HG02798 (cell line): Measurements from ENCODE around the gene FCHO1.

ENCODE experiments used
- ATAC-seq: cut with Tn5 transposase; IDR thresholded peaks from one replicate; pipeline ENCODE4 v1.9.1; 2021; ENCODE audit warnings: mild to moderate bottlenecking; ENCODE audit not compliant: unreplicated experiment, poor library complexity

Gene FCHO1, protein sequence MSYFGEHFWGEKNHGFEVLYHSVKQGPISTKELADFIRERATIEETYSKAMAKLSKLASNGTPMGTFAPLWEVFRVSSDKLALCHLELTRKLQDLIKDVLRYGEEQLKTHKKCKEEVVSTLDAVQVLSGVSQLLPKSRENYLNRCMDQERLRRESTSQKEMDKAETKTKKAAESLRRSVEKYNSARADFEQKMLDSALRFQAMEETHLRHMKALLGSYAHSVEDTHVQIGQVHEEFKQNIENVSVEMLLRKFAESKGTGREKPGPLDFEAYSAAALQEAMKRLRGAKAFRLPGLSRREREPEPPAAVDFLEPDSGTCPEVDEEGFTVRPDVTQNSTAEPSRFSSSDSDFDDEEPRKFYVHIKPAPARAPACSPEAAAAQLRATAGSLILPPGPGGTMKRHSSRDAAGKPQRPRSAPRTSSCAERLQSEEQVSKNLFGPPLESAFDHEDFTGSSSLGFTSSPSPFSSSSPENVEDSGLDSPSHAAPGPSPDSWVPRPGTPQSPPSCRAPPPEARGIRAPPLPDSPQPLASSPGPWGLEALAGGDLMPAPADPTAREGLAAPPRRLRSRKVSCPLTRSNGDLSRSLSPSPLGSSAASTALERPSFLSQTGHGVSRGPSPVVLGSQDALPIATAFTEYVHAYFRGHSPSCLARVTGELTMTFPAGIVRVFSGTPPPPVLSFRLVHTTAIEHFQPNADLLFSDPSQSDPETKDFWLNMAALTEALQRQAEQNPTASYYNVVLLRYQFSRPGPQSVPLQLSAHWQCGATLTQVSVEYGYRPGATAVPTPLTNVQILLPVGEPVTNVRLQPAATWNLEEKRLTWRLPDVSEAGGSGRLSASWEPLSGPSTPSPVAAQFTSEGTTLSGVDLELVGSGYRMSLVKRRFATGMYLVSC

DNA sequence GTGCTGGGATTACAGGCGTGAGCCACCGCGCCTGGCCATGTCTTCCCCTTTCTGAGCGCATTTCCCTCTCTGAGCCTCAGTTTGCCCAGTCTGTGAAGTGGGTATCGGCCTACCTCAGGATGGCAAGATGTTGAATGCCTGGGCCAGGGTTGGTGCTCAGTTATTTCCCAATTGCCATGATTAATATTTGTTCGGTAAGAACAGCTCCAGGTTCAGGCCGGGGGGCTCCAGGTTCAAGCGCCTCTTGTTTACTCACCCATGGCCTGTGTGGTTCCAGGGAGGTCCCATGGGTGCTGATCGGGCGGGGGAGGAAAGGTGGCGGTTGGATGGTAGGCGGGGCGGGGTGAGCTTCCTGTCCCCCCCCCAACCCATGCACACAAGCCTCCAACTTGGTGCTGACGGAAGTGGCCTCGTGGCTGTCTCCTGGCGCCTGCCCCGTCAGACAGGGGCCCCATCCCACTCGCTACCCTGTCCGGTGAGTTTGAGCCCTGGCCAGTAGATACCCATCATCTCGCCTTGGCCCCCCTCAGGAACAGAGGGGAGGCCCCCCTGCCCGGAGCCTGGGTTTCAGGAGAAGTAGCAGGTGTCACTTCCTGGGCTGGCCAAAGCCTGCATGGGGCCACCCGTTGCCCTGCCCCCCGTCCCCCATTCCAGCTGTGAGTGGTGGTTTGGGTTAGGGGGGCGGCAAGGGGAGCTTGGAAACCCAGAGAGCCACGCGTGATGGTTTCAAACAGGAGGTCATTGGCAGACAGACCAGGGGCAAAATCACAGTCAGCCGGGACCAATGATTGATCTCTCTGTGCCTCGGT, at the start of gene FCHO1:
Gene FCHO1 (plus strand): TSS at position 375 of the 809 bp plus-strand sequence. CDS start 3,688 bp downstream, outside the sequence.
- ATAC-seq, result peak; percentile 30

DNA sequence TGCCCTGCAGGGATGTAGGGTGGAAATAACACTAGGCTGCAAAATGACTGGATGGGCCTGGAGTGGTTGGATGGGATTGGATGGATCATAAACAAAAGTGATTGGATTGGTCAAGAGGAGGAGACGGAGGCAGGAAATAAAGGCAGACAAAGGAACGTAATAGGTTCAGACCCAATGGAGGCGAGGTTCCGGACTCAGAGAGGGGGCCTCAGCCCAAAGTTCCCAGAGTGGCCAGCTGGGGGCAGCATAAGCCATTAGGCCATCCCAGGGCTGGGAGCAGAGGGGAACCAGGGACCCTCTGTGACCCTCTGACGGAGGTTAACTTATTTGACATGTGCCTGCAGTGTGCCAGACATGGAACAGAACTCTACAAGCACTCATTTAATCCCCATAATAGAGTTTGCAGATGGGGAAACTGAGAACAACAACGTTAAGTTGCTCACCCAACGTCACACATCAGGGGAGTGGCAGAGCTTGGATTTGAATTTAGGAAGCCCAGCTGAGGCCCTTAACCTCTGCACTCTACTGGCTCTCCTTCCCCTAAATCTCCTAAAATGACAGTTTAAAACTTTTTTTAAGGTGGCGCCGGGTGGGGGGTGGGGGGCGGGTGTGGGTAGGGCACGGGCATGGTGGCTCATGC, 47.3 kb upstream of the FCHO1 start:
- no peak for ATAC-seq

DNA sequence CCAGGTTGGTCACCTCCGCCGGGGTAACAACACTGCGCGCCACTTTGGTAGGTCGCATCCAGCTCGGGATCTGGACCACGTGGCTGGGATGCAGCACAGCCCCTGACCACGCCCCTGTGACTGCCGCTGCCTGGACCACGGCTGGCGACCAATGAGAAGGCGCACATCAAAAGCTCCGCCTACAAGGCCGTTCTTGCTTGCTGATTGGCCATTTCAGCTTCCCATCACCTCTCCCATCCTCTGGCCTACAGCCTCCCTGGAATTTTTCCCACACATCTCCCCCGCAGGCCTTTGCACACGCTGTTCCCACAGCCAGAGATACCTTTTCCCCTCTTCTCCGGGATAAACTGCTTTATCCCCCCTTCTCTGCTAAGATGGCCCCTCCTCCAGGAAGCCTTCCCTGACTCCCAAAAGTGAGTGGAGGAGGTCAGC, 44.5 kb upstream of the FCHO1 start:
- no peak for ATAC-seq

DNA sequence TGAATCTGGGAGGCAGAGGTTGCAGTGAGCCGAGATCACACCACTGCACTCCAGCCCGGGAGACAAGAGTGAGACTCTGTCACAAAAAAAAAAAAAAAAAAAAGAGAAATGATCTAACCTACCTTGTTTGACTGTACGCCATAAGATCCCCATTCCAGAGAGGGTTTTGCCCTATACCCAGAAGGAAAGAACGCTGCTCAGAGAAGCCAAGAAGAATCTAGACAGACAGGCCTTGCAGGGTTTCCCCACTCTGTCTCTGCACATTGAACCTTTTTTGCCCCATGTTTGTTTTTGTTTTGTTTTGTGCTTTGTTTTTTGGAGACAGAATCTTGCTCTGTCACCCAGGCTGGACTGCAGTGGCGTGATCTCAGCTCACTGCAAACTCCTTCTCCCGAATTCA, 39.4 kb upstream of the FCHO1 start:
- no peak for ATAC-seq

DNA sequence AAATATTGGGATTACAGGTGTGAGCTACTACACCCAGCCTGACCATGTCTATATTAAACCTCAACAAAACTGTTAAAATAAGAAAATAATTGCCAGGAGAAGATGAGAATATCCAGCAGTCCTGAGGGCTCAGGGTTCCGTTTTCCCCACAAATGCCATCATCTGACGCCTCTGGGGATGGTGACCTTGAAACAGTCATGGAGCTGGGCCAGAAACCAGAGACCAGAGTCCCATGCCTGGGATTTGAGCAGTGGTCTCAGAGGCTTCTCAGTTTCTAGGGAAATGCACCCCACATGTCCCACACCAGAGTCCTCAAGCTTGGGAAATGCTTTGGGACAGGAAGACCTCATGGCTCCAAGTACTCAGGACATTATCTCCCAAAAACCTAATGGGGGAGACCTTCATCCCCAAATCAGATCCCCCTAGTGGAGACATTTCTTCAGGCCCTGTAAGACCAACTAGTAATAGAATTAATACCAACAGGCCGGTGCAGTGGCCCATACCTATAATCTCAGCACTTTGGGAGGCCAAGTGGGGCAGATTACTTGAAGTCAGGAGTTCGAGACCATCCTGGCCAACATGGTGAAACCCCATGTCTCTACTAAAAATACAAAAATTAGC, 34.9 kb upstream of the FCHO1 start:
- no peak for ATAC-seq

DNA sequence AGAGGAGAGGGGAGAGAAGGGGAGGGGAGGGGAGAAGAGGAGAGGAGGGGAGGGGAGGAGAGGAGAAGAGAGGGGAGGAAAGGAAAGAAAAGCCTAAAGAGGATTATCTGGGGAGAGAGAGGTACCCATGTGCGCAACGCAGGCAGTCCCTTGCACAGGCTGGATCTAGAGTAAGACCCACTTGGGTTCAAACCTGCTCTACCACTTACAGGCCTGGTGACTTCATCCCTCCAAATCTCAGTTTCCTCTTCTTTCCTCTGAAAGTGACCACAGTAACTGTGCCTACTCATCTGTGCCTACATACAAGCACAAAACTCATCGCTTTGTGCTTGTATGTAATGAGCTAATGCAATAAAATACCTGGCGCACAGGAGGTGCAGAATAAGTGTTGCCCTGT, 32.7 kb upstream of the FCHO1 start:
- ATAC-seq, result no peak

DNA sequence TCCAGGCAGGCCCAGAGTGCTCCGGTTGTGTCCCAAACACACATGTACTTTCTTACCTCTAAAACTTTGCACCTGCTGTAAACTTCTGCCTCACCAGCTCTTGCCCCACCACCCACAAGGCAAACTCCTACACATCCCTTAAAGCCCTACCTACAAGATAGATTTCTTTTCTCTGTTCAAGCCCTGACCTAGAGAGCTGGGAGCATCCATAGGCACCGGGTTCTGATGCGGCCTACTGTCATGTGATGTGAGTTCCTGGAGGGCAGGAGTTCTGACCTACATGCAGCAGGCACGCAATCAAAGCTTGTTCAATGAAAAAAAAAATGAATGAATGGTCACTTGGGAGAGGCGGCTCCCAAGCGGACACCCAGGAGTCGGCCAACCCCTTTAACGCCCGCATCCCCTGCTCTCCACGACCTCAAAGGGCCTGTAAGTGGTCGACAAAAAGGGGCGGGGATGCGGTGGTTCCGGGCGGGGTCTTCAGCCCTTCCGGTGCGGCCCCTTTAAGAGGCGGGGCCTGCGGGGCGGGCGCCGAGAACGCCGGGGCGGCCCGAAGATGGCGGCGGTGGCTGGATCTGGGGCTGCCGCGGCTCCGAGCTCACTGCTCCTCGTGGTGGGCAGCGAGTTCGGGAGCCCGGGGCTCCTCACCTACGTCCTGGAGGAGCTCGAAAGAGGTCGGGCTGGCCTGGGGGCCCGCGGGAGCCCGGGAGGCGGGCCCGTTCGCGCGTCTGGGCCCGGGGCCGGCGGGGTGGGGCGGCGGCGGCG, 32.1 kb upstream of the FCHO1 start, which contains the start of gene MAP1S:
Gene MAP1S (plus strand): TSS at position 534 of the 765 bp plus-strand sequence. CDS start 23 bp downstream, at position 557.
- ATAC-seq, result peak; percentile 84

DNA sequence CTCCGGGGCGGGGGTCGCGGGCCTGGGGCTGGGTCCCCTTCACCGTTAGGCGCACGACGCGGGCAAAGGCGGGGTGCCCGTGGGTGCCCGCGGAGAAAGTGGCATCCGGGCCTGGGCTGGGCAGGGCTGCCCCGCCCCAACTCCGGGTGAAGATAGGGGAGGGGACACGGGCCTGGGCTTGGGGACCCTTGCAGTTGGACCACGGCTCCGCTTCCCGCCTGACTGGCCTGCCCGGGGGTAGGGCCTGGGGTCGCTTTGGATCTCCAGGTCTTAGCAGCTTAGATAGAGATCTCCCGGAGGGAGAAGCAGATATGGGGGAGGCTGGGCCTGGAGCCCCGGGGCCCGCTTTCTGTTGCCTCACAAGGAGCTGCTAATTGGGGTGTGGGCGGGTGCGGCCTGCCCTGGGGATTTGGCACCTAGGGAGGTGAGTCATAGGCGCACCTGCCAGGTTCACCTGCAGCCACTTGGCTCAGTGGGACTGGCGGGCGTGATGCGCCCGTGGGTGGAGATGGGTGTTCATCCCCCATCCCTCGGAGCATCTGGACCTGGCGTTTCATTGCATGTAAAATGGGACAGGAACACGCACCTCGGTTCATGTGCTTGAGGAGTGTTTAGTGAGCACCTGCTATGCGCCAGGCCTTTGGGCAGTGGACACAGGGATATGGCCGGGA, 31.4 kb upstream of the FCHO1 start:
- ATAC-seq, result peak; percentile 30

DNA sequence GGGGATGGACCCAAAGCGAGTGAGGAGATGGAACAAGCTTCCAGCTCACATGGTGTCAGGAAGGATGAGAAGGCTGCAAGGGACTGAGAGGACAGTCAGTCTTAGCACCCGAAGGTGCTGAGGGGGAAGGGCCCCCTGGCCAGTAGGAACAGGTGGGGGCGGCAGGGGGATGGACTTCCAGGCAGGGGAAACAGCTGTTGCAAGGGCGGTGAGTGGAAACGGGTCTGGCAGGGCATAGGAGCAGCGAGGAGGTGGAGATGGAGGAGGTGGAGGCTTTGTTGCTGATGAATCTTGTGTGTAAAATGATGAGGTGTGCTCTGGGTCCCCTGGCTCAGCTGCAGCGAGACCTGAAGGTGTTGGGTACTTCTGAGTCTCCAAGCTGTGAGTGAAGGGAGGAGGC, 30.8 kb upstream of the FCHO1 start:
- no peak for ATAC-seq

DNA sequence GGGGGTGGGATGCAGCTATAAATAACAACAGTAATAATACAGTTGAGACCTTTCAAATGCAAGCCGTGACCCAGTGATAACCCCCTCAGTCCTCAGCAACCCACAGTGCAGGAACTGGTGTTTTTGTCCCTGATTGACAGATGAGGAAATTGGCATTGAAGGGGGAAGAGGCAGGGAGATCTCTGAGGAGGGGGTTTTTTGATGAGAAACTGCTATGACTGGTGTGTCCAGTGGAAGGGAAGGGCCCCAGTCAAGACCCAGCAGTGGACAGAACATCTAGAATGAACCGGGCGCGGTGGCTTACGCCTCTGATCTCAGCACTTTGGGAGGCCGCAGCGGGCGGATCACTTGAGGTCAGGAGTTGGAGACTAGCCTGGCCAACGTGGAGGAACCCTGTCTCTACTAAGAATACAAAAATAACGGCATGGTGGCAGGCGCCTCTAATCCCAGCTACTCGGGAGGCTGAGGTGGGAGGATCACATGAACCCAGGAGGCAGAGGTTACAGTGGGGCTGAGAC, 30.1 kb upstream of the FCHO1 start:
- ATAC-seq, result no peak

DNA sequence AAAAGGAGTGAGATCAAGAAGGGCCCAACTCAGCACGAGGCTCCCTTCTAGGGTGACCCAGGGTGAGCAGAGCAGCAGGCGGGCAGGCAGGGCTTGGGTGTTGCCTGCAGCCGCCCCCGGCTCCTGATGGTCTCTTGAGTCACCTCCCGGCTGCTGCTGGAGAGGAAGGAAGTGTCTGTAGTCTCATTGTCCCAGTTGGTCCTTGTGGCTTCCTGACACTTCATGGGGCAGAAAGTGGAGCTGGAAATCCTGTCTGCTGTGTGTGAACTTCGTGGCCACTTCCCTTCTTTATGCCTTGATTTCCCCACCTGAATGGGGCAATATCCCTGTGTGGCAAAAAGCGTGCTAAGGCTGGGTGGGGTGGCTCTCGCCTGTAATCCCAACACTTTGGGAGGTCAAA, 29.5 kb upstream of the FCHO1 start:
- no peak for ATAC-seq

DNA sequence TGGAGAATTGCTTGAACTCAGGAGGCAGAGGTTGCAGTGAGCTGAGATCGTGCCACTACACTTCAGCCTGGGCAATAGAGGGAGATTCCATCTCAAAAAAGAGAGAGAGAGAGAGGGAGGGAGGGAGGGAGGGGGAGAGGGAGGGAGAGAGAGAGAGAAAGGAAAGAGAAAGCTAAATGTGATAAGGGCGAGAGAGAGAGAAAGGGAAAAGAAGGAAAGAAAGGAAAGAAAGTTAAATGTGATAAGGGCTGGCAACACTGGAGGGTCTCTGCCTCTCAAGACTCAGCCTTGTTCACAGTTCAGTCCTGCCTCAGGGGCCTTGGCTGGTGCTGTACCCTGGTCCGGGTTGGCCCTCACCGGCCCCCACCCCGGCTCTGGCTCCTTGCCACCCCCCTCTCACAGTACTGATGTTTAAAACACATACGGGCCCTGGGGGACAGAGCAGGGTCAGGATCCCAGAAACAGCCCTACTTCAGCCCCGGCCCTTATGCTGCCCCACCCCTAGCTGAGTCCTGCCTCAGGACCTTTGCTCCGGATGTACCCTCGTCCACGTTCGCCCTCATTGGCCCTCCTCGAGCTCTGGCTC, 28.5 kb upstream of the FCHO1 start:
- no peak for ATAC-seq

DNA sequence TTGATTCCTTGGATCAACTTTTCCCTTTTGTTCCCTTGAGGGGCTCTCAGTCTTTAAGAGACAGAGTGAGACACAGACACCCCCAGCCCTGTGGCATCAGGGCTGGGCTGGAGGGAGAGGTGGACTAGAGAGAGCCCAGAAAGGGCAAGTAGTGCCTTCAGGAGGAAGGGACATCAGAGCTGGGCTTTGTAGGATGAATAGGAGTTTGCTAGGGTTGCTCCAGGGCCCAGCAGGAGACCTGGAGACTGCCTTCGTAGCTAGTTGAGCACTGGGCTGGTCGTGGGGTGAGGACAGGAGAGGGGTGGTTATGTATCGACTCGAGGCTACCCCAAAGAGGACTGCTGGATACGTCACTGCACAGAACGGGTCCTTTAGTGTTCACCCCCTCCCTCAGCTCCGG, 26.6 kb upstream of the FCHO1 start:
- ATAC-seq, result no peak

DNA sequence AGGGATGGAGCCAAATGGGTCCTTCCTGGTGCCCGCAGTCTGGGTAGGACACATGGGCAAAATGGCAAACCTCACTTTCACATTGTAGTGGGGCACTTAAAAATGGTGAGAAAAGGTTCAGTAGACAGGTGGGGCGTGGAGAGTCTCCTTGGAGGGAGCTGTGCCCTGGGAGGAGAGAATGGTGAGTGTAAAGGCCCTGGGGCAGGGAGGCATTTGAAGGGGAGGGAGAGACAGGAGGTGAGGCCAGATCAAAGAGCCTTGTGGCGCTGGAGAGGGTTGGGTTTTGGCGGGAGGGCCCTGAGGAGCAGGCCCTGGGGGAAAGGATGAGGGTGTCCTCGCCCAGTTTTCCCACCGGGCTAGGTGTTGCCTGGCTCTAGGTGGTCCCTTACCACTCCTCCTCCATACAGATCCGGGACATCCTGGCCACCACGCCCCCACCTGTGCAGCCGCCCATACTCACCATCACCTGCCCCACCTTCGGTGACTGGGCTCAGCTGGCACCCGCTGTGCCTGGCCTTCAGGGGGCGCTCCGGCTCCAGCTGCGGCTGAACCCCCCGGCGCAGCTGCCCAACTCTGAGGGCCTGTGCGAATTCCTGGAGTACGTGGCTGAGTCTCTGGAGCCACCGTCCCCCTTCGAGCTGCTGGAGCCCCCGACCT, 25.7 kb upstream of the FCHO1 start:
- ATAC-seq, result no peak

DNA sequence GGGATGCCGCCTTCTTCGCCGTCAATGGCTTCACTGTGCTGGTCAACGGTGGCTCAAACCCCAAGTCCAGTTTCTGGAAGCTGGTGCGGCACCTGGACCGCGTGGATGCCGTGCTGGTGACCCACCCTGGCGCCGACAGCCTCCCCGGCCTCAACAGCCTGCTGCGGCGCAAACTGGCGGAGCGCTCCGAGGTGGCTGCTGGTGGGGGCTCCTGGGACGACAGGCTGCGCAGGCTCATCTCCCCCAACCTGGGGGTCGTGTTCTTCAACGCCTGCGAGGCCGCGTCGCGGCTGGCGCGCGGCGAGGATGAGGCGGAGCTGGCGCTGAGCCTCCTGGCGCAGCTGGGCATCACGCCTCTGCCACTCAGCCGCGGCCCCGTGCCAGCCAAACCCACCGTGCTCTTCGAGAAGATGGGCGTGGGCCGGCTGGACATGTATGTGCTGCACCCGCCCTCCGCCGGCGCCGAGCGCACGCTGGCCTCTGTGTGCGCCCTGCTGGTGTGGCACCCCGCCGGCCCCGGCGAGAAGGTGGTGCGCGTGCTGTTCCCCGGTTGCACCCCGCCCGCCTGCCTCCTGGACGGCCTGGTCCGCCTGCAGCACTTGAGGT, 25.0 kb upstream of the FCHO1 start:
- no peak for ATAC-seq

DNA sequence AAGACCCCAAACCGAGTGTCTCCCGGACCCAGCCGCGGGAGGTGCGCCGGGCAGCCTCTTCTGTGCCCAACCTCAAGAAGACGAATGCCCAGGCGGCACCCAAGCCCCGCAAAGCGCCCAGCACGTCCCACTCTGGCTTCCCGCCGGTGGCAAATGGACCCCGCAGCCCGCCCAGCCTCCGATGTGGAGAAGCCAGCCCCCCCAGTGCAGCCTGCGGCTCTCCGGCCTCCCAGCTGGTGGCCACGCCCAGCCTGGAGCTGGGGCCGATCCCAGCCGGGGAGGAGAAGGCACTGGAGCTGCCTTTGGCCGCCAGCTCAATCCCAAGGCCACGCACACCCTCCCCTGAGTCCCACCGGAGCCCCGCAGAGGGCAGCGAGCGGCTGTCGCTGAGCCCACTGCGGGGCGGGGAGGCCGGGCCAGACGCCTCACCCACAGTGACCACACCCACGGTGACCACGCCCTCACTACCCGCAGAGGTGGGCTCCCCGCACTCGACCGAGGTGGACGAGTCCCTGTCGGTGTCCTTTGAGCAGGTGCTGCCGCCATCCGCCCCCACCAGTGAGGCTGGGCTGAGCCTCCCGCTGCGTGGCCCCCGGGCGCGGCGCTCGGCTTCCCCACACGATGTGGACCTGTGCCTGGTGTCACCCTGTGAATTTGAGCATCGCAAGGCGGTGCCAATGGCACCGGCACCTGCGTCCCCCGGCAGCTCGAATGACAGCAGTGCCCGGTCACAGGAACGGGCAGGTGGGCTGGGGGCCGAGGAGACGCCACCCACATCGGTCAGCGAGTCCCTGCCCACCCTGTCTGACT, 24.1 kb upstream of the FCHO1 start:
- ATAC-seq, result no peak
